Natural killer cell (primary cell): ENCODE data around the gene RAPSN. TPM values are rescaled to one million over a fixed set of nuclear protein-coding genes. Genes with fewer than 3 reads are reported as not detected.

ENCODE experiments used
- ATAC-seq, 3 donors: fragments of 150-1000 bp in 2 of 3; fragments of 200-7000 bp in 1 of 3; cut with Tn5 transposase; 1 replicate in 1 of 3; 2 replicates in 2 of 3; pipeline ENCODE4 v1.10.0; 2021; ENCODE audit warnings: mild to moderate bottlenecking in 2 of 3, moderate library complexity in 2 of 3
- DNase-seq, 2 donors: peaks; one replicate each; pipeline versions ENCODE4 v3.0.0 to v3.0.0-alpha.2; 2013 to 2021; ENCODE audit warnings: mixed read lengths in 1 of 2
- H3K27ac ChIP-seq: one replicate; pipeline ENCODE4 v1.5.1; 2013; ENCODE audit warnings: mild to moderate bottlenecking, low read length
- H3K27me3 ChIP-seq: one replicate; pipeline ENCODE4 v1.6.1; 2013; ENCODE audit warnings: low read length; ENCODE audit not compliant: control insufficient read depth, insufficient read depth
- H3K36me3 ChIP-seq: one replicate; pipeline ENCODE4 v1.6.1; 2013; ENCODE audit warnings: low read length; ENCODE audit not compliant: control insufficient read depth, insufficient read depth
- H3K4me1 ChIP-seq: one replicate; pipeline ENCODE4 v1.6.1; 2013; ENCODE audit warnings: low read length; ENCODE audit not compliant: control insufficient read depth, insufficient read depth
- H3K4me3 ChIP-seq: one replicate; pipeline ENCODE4 v1.5.1; 2013; ENCODE audit warnings: low read length
- H3K9me3 ChIP-seq: one replicate; pipeline ENCODE4 v1.6.1; 2013; ENCODE audit warnings: low read length; ENCODE audit not compliant: control insufficient read depth, insufficient read depth
- H3K27ac Mint-ChIP-seq, 2 donors: one replicate each; pipeline ENCODE4 v1.8.0; 2022; ENCODE audit warnings: mild to moderate bottlenecking in 2 of 2, mixed read lengths in 2 of 2, moderate library complexity in 1 of 2
- H3K27me3 Mint-ChIP-seq, 2 donors: one replicate each; pipeline ENCODE4 v1.8.0; 2022; ENCODE audit warnings: low read depth in 2 of 2, mixed read lengths in 2 of 2
- H3K36me3 Mint-ChIP-seq: one replicate; pipeline ENCODE4 v1.8.0; 2022; ENCODE audit warnings: mixed read lengths
- H3K4me1 Mint-ChIP-seq, 2 donors: one replicate each; pipeline ENCODE4 v1.8.0; 2022; ENCODE audit warnings: mixed read lengths in 2 of 2
- H3K4me3 Mint-ChIP-seq: one replicate; pipeline ENCODE4 v1.8.0; 2022; ENCODE audit warnings: mild to moderate bottlenecking, moderate library complexity, mixed read lengths
- H3K9me3 Mint-ChIP-seq, 2 donors: one replicate each; pipeline ENCODE4 v1.8.0; 2022; ENCODE audit warnings: mixed read lengths in 2 of 2
- CTCF ChIP-seq: fragments of 200-600 bp; IDR thresholded peaks from one replicate; pipeline ENCODE4 v1.8.0; 2022; ENCODE audit warnings: antibody characterized with exemption
- WGBS: methylation state at CpG from one replicate; pipeline ENCODE4 v1.1.7; 2013; ENCODE audit warnings: missing lambda C conversion rate; ENCODE audit not compliant: insufficient coverage; 5-methylcytosine and 5-hydroxymethylcytosine counted together
- intact Hi-C: fragments of 100-400 bp; cut with micrococcal nuclease; formaldehyde crosslinking; loops from one replicate; pipeline ENCODE4 v1.14.2; 2022
- total RNA-seq, 4 donors: library from RNA; stranded (reverse); fragments of 120-200 nt in 1 of 4; gene quantifications; one replicate each; pipeline versions ENCODE4 v1.2.3 to v1.2.4, GENCODE V29; 2013 to 2022

Gene RAPSN
- total RNA-seq, 3 donors from 2014 or later (not counting 1 experiment from before 2014, with no cell fraction given): 1.6 to 2.2 (median 1.7) TPM

- WGBS: 94% methylated on average over 12 of the region's 12 CpGs
- intact Hi-C loops: no loop called here
- no peak for TF ChIP-seq CTCF
- Mint-ChIP-seq H3K36me3 (no peaks in the 10 kb centered on the region), H3K27me3 (no peaks in the 10 kb centered on the region), H3K4me1 (peaks cover 23 to 38% of the 10 kb centered on the region in 2 donors), H3K27ac (peak overlapping the region in 1 of 2 donors; percentile 90), H3K4me3 (peak overlapping the region; percentile 9), H3K9me3 (no peaks in the 10 kb centered on the region)
- Histone ChIP-seq H3K4me3 (no peak overlapping the region), H3K27me3 (no peaks in the 10 kb centered on the region), H3K27ac (no peak overlapping the region), H3K36me3 (peaks cover 14% of the 10 kb centered on the region), H3K9me3 (no peaks in the 10 kb centered on the region), H3K4me1 (peaks cover 26% of the 10 kb centered on the region)
- ATAC-seq (no peak), DNase-seq (peak in 1 of 2 donors; percentile 8)
These were observed 38.3 kb downstream of the RAPSN start for GRCh38 chr11:47410370-47411264.

DNA sequence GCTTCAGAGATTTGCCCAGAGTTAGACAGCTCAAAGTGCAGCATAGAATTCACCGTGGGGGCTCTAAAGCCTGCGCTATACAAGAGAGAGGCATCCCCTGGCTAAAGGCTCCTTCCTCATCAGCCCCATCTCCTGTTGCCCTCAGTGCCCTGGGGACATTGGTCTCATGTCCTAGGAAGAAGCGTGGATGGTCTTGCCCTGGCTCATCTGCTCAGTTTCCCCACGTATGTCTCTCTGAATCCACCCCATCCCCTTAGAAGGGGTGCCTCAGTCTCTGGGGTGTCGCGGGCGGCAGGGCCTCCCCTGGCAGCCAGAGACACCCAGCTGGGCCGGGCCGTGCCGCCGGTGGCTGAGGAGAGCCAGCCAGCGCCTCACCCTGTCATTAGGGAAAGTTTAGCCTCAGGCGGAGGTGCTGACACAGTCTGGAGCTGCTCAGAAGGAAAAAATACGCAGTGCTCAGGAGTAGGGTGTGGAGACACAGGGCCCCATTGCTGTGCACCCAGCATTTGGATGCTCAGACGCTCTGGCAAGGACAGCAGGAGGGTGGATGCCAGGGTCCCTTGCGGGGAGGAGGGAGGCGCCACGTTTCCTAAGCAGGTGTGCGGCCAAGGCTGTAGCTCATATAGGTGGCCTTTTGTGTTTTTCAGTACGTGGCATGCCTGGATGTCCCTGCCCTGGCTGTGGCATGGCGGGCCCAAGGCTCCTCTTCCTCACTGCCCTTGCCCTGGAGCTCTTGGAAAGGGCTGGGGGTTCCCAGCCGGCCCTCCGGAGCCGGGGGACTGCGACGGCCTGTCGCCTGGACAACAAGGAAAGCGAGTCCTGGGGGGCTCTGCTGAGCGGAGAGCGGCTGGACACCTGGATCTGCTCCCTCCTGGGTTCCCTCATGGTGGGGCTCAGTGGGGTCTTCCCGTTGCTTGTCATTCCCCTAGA is 39.2 kb downstream of the RAPSN start:
- DNase-seq: peak in 1 of 2 donors; percentile 22
- Histone ChIP-seq H3K27me3 (no peaks in the 10 kb centered on the region), H3K9me3 (no peaks in the 10 kb centered on the region), H3K27ac (peak overlapping the region; percentile 86), H3K4me1 (peaks cover 26% of the 10 kb centered on the region), H3K36me3 (peaks cover 10% of the 10 kb centered on the region), H3K4me3 (no peak overlapping the region)
- H3K9me3 Mint-ChIP-seq: no peaks in the 10 kb centered on the region
- H3K27ac Mint-ChIP-seq: peak overlapping the region; percentile 90 to 92
- peak overlapping the region; percentile 97 for H3K4me3 Mint-ChIP-seq
- no peaks in the 10 kb centered on the region for H3K27me3 Mint-ChIP-seq
- H3K4me1 Mint-ChIP-seq: peaks cover 23 to 38% of the 10 kb centered on the region in 2 donors
- intact Hi-C loops: loop anchor here (5.0 to 10.0 kb wide), 2 partner anchors 152 to 235 kb away; partner anchors contain the start of genes ARFGAP2 and NR1H3
- no peak for ATAC-seq
- WGBS: 94% methylated on average over 31 of the region's 31 CpGs
- no peak for TF ChIP-seq CTCF
- no peaks in the 10 kb centered on the region for H3K36me3 Mint-ChIP-seq

- H3K27ac Mint-ChIP-seq: peak overlapping the region; percentile 90 to 92
- peaks cover 23 to 33% of the 10 kb centered on the region in 2 donors for H3K4me1 Mint-ChIP-seq
- intact Hi-C loops: loop anchor here (1.0 to 10.0 kb wide), 4 partner anchors 17 to 234 kb away; partner anchors contain the start of genes ARFGAP2, NR1H3 and PSMC3
- H3K9me3 Mint-ChIP-seq: no peaks in the 10 kb centered on the region
- peak overlapping the region; percentile 97 for H3K4me3 Mint-ChIP-seq
- ATAC-seq (no peak), DNase-seq (peak in 1 of 2 donors; percentile 43)
- Histone ChIP-seq H3K9me3 (no peaks in the 10 kb centered on the region), H3K4me3 (peak overlapping the region; percentile 64), H3K27me3 (no peaks in the 10 kb centered on the region), H3K36me3 (peaks cover 8% of the 10 kb centered on the region), H3K4me1 (peaks cover 26% of the 10 kb centered on the region), H3K27ac (peak overlapping the region; percentile 86)
- H3K36me3 Mint-ChIP-seq: no peaks in the 10 kb centered on the region
- no peak for TF ChIP-seq CTCF
- WGBS: 11% methylated on average over 50 of the region's 50 CpGs
- no peaks in the 10 kb centered on the region for H3K27me3 Mint-ChIP-seq
These were observed 40.1 kb downstream of the RAPSN start for GRCh38 chr11:47408598-47409439.
